Skeletal muscle tissue (tissue), 4 donors: ENCODE data around the gene TDRD9. TPM values are rescaled to one million over a fixed set of nuclear protein-coding genes. Genes with fewer than 3 reads are reported as not detected.

ENCODE experiments used
- H3K27ac ChIP-seq: one replicate; pipeline ENCODE4 v1.7.0; 2013; ENCODE audit warnings: mild to moderate bottlenecking, low read depth, low read length, inconsistent platforms
- H3K27me3 ChIP-seq, 3 donors: one replicate each; pipeline ENCODE4 v1.7.0; 2013; ENCODE audit warnings: low read length in 3 of 3; ENCODE audit not compliant: control insufficient read depth in 3 of 3, insufficient read depth in 3 of 3
- H3K36me3 ChIP-seq, 3 donors: one replicate each; pipeline ENCODE4 v1.7.0; 2013; ENCODE audit warnings: low read length in 3 of 3; ENCODE audit not compliant: control insufficient read depth in 3 of 3, insufficient read depth in 3 of 3
- H3K4me1 ChIP-seq, 3 donors: one replicate each; pipeline ENCODE4 v1.7.0; 2013; ENCODE audit warnings: low read length in 3 of 3, mild to moderate bottlenecking in 3 of 3; ENCODE audit not compliant: control insufficient read depth in 3 of 3, insufficient read depth in 3 of 3
- H3K4me3 ChIP-seq, 3 donors: one replicate each; pipeline ENCODE4 v1.7.0; 2013; ENCODE audit warnings: low read length in 3 of 3
- H3K9ac ChIP-seq, 3 donors: one replicate each; pipeline ENCODE4 v1.7.0; 2013; ENCODE audit warnings: low read length in 3 of 3, mild to moderate bottlenecking in 3 of 3, moderate library complexity in 2 of 3, low read depth in 1 of 3
- H3K9me3 ChIP-seq, 3 donors: one replicate each; pipeline ENCODE4 v1.7.0; 2013; ENCODE audit warnings: low read length in 3 of 3; ENCODE audit not compliant: control insufficient read depth in 3 of 3
- total RNA-seq: library from RNA; depleted of rRNA; stranded (reverse); fragments of >200 nt; gene quantifications from one replicate; pipeline ENCODE4 v1.2.3, GENCODE V29; 2014
- donor health status: Osteomylitis.

The TDRD9 gene
- total RNA-seq, 1 donor from 2014 or later = 0.52 TPM

GRCh38 chr14:103941462-103941861, 13.2 kb downstream of the TDRD9 start:
- H3K9me3 ChIP-seq = no peaks in the 10 kb centered on the region
- no peaks in the 10 kb centered on the region for H3K4me1 ChIP-seq
- H3K27ac ChIP-seq = no peak overlapping the region
- H3K27me3 ChIP-seq = peaks cover 0 to 6% (median 4%) of the 10 kb centered on the region in 3 donors
- H3K4me3 ChIP-seq = no peak overlapping the region
- H3K9ac ChIP-seq = no peak overlapping the region
- H3K36me3 ChIP-seq = no peaks in the 10 kb centered on the region

GRCh38 chr14:103941973-103942736, 13.9 kb downstream of the TDRD9 start, which contains the start of gene RD3L:
RD3L (minus strand) TSS chr14:103942529; CDS start chr14:103941695, 834 bp downstream.
- H3K9ac ChIP-seq = no peak within 1 kb of the TSS
- H3K4me3 ChIP-seq = no peak within 1 kb of the TSS
- H3K36me3 ChIP-seq = no peaks in the 10 kb centered on the region
- H3K4me1 ChIP-seq = no peaks in the 10 kb centered on the region
- no peak within 1 kb of the TSS for H3K27ac ChIP-seq
- peaks cover 0 to 4% (median 4%) of the 10 kb centered on the region in 3 donors for H3K27me3 ChIP-seq
- H3K9me3 ChIP-seq = peaks cover 2 to 6% (median 4%) of the 10 kb centered on the region in 3 donors

GRCh38 chr14:103943673-103944072, 15.4 kb downstream of the TDRD9 start:
- Histone ChIP-seq H3K36me3 (no peaks in the 10 kb centered on the region), H3K27ac (no peak overlapping the region), H3K27me3 (peaks cover 0 to 4% (median 3%) of the 10 kb centered on the region in 3 donors), H3K4me3 (no peak overlapping the region), H3K4me1 (no peaks in the 10 kb centered on the region), H3K9me3 (peaks cover 2 to 6% (median 4%) of the 10 kb centered on the region in 3 donors), H3K9ac (no peak overlapping the region)

- peaks cover 0 to 3% (median 0%) of the 10 kb centered on the region in 3 donors for H3K27me3 ChIP-seq
- no peaks in the 10 kb centered on the region for H3K4me1 ChIP-seq
- H3K36me3 ChIP-seq = no peaks in the 10 kb centered on the region
- no peak overlapping the region for H3K4me3 ChIP-seq
- H3K9me3 ChIP-seq = peaks cover 2 to 6% (median 4%) of the 10 kb centered on the region in 3 donors
- H3K9ac ChIP-seq = no peak overlapping the region
- H3K27ac ChIP-seq = no peak overlapping the region
These were observed 18.7 kb downstream of the TDRD9 start for GRCh38 chr14:103946975-103947374.

GRCh38 chr14:103948442-103948841, 20.2 kb downstream of the TDRD9 start:
- no peak overlapping the region for H3K4me3 ChIP-seq
- H3K27ac ChIP-seq = no peak overlapping the region
- no peak overlapping the region for H3K9ac ChIP-seq
- peaks cover 0 to 3% (median 0%) of the 10 kb centered on the region in 3 donors for H3K27me3 ChIP-seq
- H3K9me3 ChIP-seq = peaks cover 2 to 6% (median 4%) of the 10 kb centered on the region in 3 donors
- no peaks in the 10 kb centered on the region for H3K4me1 ChIP-seq
- H3K36me3 ChIP-seq = no peaks in the 10 kb centered on the region

GRCh38 chr14:103949131-103949790, 21.0 kb downstream of the TDRD9 start:
- Histone ChIP-seq H3K27me3 (peaks cover 0 to 3% (median 0%) of the 10 kb centered on the region in 3 donors), H3K4me1 (no peaks in the 10 kb centered on the region), H3K36me3 (no peaks in the 10 kb centered on the region), H3K27ac (no peak overlapping the region), H3K4me3 (no peak overlapping the region), H3K9ac (no peak overlapping the region), H3K9me3 (peaks cover 2 to 6% (median 4%) of the 10 kb centered on the region in 3 donors)

- Histone ChIP-seq H3K9me3 (no peaks in the 10 kb centered on the region), H3K9ac (no peak overlapping the region), H3K27me3 (no peaks in the 10 kb centered on the region), H3K36me3 (no peaks in the 10 kb centered on the region), H3K4me3 (no peak overlapping the region), H3K27ac (no peak overlapping the region), H3K4me1 (no peaks in the 10 kb centered on the region)
These were observed 32.3 kb downstream of the TDRD9 start for GRCh38 chr14:103960457-103961055.

- Histone ChIP-seq H3K4me3 (no peak overlapping the region), H3K36me3 (no peaks in the 10 kb centered on the region), H3K9ac (no peak overlapping the region), H3K27me3 (no peaks in the 10 kb centered on the region), H3K9me3 (no peaks in the 10 kb centered on the region), H3K4me1 (no peaks in the 10 kb centered on the region), H3K27ac (no peak overlapping the region)
These were observed 33.8 kb downstream of the TDRD9 start for GRCh38 chr14:103961928-103962578.

- Histone ChIP-seq H3K4me1 (no peaks in the 10 kb centered on the region), H3K9me3 (no peaks in the 10 kb centered on the region), H3K27ac (no peak overlapping the region), H3K36me3 (no peaks in the 10 kb centered on the region), H3K9ac (no peak overlapping the region), H3K4me3 (no peak overlapping the region), H3K27me3 (peaks cover 4 to 5% (median 5%) of the 10 kb centered on the region in 3 donors)
These were observed 38.4 kb downstream of the TDRD9 start for GRCh38 chr14:103966631-103967030.
